Activated CD4-positive, alpha-beta T cell treated with anti-CD3 and anti-CD28 coated beads, Interleukin-2, amount 50 U/mL, for 16 hours (primary cell): Measurements from ENCODE around the gene TUBA1B.

Experiments
- DNase-seq: peaks from one replicate; pipeline ENCODE4 v3.0.0-alpha.2; 2020

TUBA1B gene

GRCh38 chr12:49089821-49090773 is 41.1 kb downstream of the TUBA1B start:
- peak; percentile 46 for DNase-seq

GRCh38 chr12:49088932-49089330 is 42.3 kb downstream of the TUBA1B start:
- no peak for DNase-seq

- DNase-seq: peak; percentile 87
Measured at GRCh38 chr12:49088150-49088931, 42.9 kb downstream of the TUBA1B start.

- DNase-seq: no peak
Measured at GRCh38 chr12:49086116-49086515, 45.1 kb downstream of the TUBA1B start.

- no peak for DNase-seq
Measured at GRCh38 chr12:49084438-49084837, 46.8 kb downstream of the TUBA1B start.

GRCh38 chr12:49079793-49080192 is 51.4 kb downstream of the TUBA1B start:
- no peak for DNase-seq
